HG02852 (cell line): ENCODE results near the gene ASS1.

Source experiments
- ATAC-seq: cut with Tn5 transposase; IDR thresholded peaks from one replicate; pipeline ENCODE4 v1.9.1; 2021; ENCODE audit warnings: mild to moderate bottlenecking, moderate library complexity; ENCODE audit not compliant: unreplicated experiment

The ASS1 gene

DNA sequence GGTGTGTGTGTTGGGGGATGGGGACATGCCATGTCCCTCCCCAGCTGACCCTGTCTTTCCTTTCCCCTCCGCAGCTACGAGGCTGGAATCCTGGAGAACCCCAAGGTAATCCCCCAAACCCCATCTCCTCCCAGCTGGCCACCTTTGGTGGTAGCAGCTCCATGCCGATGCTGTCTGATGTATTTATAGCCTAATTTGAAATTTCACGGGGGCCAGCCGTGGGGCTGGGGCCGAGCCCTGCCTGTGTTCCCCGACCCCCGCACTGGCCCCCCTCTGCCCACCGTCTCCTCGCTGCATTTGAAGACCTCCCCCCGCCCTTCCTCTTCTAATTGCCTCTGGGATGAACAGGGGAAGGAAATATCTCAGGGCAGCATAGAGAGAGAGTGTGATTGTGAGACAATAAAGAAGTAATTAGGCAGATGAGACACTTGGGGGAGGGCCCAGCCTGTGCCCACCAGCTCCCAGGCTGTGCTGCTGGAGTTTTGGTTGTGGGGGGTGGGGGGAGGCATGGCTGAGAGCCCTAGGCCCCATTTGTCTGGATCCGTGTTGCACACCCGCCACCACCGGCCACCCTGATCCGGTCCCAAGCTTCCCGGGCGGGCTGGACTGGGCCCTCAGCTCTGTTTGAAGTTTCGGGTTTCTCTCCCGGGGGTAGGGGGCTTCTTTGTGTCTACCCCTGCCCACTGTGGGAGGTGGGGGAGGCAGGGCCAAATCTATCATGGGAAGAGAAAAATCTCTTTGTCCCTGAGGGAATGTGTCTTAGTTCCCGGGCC lies 26.8 kb downstream of the ASS1 start:
- ATAC-seq = no peak

DNA sequence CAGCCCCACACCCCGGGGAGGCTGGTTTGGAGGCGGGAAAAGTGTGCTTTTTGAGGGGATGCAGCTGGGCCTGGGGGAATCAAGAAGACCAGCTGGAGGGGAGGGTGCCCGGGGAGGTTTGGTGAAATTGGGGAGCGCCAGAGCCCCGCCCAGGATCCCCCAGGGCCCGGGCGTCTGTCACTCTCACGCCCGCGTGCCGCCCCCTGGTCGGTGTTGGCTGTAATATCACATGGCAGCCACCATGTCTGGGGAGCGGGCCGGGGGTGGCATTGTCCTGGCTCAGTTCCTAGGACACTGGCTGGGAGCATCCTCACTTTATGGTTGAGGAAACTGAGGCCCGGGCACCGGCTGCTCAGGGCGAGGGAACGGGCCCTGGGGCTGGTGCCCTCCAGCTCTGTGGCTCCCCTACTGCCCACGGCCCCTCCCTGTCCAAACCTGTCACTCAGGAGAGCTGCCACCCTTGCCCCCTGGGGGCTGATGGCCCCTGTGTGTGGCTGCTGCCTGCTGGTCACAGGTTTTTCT lies 27.5 kb downstream of the ASS1 start:
- no peak for ATAC-seq

DNA sequence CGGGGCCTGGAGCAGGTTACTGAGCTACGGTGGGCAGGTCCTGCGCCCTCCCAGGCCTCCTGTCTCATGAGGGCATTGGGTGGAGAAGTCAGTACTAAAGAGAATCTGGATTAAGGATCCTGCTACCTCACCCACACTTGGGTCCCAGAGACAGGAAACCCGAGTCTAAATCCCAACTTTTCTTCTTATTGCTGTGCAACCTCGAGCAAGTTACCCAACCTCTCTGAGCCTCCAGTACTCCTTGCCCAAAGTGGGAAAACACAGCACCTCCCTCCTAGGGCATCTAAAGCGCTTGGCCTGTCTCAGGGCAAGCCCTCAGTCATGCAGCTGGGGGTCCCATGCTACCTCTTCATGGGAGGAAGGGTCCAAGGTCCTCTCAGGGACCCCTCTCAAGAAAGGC lies 28.2 kb downstream of the ASS1 start:
- ATAC-seq = no peak

DNA sequence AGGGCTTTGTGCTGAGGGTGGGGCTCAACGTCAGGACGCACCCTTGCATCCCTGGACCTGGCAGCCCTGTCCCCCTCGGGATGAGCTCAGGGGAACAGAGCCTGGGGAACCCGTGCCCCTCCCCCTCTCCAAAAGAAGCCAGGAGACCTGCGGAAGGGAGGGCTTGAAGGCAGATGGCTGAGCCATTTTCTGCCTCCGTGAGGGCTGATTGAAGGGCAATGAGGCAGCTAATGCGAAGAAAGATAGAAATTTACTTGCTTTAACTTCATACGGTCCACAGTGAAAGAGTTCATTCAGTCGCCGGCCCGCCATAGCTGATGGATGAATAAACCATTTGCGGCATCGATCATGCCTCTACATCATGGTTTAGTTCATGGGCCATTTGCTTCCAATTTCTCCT lies 28.8 kb downstream of the ASS1 start:
- no peak for ATAC-seq

DNA sequence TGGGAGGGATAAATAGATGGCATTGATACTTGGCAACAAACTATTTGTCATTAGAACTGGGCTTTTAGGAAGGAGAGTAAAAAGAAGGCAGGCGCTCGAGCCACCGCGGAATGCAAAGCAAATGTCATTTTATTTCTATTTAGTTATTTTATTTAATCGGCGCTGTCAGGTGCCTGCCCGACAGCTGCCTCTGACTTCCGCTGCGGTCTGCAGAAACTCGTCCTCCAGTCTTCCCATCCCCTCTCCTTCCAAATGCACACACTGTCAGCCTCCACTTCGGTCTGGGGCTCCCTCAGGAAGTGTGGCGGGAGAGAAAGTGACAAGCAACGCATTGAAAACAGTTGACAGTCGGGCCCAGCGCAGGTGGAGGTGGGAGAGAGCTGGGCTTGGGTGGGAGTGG lies 29.3 kb downstream of the ASS1 start:
- no peak for ATAC-seq

DNA sequence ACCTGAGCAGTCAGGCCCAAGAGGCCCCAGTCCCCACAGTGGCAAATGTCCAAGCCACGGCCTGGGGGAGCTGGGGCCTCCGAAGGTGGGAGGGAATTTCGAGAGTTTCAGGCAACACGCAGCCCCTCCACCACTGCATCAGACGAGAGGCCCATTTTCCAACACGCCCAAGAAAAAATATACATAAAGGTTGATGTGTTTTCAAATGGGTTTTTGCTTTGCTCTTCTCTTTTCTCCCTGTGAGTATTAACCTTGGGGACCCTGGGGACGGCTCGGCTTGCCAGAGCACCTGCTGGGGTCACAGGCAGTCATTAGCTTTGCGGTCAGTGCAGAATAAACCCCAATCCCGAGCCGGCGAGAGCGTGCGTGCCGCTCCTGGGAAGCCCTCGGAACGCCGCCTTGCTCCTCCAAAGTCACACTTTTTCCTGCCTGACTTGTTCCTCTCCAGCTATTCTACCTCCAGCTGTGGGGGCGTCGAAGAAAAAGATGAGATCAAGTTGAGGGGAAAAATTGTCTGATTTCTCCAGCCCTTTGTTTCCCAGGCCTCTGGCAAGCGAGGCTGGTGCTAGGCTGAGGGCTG lies 31.5 kb downstream of the ASS1 start:
- no peak for ATAC-seq

DNA sequence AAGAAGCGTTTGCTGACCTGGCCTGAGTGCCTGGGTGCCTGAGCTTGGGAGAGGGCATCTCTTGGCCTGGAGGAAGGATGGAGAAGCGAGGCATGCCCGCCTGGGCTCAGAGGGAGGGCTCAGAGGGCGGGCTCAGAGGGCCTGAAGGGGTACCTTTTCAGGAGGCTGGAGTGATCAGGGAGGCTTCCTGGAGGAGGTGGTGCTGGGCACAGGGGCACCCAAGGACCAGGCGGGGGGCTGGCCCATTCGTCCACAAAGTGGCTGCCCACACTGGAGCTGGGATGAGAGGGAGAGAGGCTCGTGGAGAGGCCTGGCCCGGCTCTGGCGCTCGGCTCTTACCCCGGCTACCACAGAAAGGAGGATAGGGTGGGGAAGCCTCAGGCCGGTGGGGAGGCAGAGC lies 32.8 kb downstream of the ASS1 start:
- ATAC-seq = no peak

DNA sequence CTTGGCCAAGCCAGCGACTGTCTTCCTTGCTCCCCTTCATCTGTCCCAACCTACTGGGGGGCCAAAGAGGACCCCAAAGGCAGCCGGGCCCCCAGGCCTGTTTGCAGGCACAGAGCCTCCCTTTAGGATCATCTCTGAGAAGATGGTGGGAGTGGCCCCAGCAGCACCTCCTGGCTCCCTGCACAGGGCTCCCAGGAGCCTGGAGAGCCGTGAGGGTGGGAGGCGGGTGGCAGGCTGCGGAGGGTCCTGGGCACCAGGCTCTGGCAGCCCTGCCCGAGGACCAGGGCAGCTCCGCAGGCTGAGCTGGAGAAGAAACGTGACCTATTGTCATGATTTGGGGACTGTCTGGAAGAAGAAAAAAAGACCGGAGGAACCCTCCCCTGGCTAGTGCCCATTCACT lies 33.4 kb downstream of the ASS1 start:
- ATAC-seq = no peak

DNA sequence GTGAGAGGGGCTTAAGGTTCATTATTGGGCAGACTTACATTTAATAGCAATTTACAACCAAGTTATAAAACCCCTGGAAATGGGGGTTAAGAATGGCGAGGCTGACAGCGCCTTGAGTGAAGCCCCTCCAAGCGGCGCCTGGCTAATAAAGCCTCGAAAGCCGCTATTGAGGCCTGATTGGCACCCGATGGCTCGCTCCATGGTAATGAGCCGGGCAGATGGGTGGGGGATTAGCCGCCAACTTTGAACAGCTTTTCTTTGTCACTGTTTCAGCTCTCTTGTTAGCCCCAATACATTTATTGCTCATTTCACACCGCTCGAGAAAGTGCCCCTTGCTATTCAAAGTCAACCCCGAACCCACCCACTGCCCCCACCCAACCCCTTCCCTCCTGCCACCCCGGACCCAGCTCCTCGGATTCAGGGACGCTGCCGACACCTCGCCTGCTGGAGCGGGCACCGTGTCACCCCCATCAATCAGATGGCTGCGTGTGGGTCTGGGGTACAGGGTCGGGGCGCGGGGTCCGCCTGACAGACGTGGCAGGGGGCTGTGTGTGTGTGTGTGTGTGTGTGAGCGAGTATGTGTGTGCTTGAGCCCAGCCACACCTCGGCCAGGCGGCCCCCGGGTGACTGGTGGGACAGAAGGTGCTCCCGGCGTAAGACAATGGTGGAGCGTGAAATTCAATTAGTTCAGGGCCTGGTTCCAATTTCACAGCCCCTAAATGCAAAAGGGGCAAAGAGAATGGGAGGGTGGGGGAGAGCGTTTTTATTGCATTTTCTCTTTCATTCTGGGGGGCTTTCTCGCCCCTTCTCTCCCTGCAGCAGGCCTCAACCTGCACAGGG lies 34.2 kb downstream of the ASS1 start:
- no peak for ATAC-seq

DNA sequence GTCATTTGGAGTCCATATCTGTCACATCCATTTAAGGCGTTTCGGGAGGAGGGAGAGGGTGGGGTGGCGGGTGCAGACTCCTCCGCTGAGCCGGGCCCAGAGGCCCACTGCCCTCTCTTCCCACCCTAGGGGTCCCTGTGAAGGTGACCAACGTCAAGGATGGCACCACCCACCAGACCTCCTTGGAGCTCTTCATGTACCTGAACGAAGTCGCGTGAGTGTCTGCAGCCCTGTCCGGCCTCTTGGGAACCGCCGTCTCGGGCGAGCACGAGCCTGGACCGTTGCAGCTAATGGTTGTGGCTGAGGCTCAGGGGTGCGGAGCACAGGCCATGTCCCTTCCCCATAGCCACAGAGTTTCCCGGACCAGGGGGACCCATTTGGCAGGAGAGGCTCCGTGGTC lies 34.8 kb downstream of the ASS1 start:
- no peak for ATAC-seq

DNA sequence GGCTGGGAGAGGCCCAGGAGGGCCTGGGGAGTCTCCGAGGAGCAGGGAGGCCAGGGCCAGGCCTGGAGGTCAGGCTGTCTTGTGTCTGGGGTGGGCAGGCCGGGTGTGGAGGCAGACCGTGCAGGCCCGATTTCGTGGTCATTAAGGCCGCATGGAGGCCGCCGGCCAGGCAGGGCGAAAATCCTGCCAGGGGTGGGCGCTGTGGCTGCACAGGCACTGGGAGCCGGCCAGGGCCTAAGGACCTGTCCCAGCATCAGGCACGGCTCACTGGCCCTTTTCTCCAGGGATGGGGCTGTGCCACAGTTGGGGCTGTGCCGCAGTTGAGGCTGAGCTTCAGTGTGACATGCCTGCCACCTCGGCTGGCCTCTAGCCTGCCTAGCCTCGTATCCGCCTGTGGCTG lies 35.9 kb downstream of the ASS1 start:
- no peak for ATAC-seq

DNA sequence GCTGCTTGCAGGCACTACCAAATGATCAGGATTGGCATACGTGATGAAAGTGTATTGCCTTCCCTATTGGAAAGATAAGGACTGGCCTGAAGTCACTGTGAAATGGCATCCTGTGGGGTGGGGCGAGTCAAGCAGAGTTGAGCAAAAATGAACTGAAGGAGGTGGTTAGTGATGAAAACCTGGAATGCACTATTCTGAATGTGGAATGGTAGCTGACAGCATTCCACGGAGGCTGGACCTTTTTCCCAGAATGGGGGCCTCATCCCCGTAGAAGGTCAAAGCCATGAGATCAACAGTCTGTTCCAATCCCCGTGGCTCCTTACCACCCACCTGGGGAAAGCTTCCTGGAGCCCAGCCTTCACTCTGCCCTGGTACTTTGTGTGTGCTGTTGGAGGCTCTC lies 37.7 kb downstream of the ASS1 start:
- no peak for ATAC-seq

DNA sequence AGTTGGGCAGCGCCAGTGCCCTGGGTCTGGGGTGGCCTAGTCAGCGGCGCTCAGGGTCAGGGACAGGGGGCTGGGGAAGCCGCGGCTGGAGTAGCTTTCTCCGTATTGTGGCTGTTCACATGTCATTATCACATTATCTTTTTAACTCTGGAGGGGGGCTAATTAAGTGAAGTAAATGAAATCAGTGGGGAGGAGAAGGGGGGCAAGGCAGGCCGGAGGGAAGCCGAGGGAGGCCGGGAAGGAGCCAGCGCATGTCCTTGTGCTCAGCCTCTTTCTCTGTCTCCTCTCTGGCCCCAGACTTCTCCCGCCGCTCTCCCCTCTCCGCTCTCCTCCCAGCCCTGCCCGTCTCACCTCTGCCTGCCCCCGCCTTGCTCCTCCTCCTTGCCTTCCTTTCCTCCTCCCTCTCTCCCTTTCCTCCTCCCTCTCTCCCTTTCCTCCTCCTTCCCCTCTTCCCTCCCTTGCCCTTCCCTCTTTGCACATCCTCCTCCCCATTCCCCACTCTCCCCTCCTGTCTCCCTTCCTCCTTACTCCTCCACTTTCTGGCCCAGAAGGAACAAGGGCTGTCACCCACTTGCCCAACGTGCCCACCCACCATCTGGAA lies 38.7 kb downstream of the ASS1 start:
- ATAC-seq = no peak

DNA sequence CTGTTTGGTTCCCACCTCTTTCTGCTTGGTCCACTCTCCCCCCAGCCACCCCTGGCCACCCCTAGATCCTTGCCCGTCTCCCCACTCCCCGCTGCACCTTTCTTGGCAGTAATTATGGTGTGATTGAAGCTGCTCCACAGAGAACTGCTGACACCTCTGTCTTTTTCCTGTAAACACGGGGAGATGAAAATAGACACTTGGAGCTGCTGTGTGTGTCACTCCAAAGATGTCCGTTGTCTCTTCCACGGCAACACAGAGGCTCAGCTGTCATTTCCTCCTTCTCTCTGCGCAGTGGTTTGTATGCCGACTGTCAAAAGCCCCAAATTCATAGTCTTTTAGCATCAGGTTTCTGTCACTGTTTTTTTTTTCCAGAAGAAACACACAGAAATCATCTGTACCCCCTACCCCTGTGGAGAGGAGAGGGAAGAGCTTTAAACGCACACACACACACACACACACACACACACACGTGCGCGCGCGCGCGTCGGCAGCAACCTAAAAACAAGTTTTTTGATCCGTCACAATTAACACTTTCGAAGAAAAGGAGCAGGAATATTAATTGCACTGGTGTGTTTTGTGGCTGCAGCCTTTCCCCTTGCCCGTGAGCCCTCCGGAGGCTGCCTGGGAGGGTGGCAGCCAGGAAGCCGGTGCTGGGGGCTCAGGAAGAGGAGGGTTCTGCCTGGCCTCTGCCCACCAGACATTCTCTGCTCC lies 39.8 kb downstream of the ASS1 start:
- no peak for ATAC-seq

DNA sequence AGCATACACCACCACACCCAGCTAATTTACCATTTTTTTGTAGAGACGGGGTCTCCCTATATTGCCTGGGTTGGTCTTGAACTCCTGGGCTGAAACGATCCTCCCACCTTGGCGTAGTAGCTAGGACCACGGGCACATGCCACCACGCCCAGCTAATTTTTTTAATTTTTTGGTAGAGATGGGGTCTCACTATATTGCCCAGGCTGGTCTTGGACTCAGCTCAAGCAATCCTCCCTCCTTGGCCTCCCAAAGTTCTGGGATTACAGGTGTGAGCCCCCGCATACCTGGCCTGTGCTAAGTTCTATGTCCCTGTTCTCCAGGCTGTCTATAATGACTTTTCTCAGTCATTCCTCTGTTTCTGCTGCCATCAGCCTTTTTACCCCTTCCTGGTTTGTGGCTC lies 41.3 kb downstream of the ASS1 start:
- ATAC-seq = no peak

DNA sequence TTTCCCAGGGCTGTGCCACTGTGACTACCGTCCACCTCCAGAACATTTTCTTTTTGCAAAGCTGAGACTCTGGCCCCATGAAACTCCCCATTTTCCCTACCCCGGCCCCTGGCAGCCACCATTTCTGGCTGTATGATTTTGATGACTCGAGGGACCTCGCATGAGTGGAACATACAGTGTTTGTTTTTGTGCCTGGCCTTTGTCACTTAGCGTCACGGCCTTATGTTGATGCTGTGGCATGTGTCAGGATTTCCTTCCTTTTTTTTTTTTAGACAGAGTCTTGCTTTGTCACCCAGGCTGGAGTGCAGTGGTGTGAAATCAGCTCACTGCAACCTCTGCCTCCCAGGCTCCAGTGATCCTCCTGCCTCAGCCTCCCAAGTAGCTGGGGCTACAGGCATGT lies 42.7 kb downstream of the ASS1 start:
- ATAC-seq = no peak

DNA sequence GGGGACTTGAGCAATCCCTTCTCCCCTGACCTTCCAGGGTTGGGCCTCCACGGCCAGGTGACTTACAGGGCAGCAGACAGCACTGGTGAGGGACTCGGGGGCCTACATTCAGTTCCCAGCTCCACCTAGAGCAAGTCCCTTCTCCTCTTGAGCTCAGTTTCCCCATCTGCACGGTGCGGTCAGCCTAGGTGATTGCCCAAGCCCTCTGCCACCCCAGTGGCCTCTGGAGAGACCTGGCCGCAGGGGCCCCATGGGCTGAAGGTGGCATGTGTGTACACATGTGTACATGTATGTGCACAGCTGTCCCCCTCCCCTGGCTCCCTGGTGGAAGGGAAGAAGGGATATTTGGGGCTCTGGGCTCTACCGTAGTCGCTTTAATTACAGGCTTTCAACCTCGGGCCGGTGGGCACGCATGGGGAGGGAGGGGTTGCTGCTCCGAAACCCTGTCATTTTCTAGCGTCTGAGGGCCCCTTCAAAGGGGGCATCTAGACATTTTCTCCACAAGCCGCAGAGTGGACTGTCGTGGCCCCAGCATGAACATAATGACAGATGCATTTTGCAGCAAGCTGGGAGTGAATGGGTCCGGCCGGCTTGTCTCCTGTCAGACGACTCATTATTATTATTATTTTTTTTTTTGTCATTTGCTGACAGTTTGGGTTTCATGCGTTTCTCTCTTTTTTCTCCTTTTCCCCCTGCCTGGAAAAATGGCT lies 44.0 kb downstream of the ASS1 start:
- ATAC-seq = no peak

DNA sequence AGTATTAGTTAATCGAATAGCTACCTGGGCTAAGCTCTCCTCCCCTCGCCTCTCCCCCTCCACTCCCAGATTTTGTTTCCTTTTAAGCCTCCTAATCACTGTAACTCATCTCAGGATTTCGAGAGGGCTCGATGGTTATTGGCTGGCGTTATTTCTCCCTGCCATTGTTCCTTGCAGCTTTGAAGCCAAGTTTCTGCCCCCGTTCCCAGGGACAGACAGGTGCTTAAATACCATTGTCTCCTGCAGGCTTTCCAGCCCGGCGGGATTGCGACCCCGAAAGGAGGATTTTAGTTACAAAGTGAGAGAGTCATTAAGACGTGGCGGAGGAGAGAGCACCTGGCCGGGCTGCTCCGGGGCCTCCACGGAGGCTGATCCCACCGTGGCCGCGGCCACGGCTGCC lies 46.2 kb downstream of the ASS1 start:
- no peak for ATAC-seq

DNA sequence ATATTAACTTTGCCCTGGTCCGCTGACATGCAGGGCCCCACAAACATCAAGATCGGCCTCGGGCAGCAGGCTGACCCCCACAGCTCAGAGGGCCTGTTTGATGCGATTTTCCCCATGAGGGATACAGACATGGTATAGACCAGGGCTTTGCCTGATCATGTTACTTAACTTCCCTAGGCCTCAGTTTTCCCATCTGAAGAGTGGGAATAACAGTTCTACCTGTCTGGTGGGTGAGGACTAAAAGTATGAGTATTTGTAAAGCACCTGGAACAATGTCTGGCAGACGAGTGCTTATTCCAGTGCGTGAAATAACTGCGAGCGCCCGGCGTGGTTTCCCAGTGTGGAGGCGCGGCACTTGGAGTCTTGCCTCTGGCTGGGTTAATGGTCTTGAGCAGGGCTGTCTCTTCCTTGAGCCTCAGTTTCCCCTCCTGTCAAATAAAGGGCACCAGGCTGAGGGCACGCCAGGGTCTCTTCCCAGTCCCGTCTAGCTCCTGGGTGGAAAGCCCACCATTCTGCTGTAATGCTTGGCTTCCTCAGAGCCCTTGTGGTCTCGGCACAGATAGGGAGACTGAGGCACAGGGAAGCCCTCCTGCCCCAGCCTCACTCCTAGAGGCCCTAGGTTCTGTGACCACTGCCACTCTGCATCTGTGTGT lies 47.2 kb downstream of the ASS1 start:
- no peak for ATAC-seq

DNA sequence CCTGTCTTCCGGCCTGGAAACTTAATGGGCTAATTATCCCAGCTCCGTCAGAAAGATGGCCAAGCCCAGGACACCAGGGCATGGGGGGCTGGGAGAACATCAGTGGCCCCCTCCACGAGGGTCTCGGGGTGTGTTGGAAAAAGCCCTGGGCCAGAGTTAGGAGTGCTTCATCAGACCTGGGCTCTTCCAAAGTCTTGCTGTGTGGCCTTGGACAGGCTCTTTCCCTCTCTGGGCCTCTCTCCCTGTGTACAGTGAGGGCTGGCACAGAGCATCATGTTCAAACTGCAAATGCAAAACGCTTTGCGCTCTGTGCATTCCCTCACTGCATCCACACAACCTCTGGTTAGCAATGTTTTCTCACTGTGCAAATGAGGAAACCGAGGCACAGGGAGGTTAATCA lies 48.3 kb downstream of the ASS1 start:
- no peak for ATAC-seq
